Stimulated activated CD8-positive, alpha-beta memory T cell treated with anti-CD3 and anti-CD28 coated beads, Interleukin-2, amount 100 ng/mL, for 48 hours (primary cell): ENCODE measurements around the gene TDP2.
"Not testable (repeated sequence)": the region's sequence is repeated elsewhere in the genome, so short reads cannot be mapped to it uniquely, and the experiment has no call there.

Experiments used
- DNase-seq, 2 donors: peaks; one replicate each; pipeline ENCODE4 v3.0.0-alpha.2; 2020; ENCODE audit warnings: low read depth in 2 of 2

TDP2 gene

GRCh38 chr6:24648276-24648675 is 18.4 kb downstream of the TDP2 start:
- no peak for DNase-seq

- no peak for DNase-seq
Observed at GRCh38 chr6:24646771-24647170, 19.9 kb downstream of the TDP2 start.

DNA sequence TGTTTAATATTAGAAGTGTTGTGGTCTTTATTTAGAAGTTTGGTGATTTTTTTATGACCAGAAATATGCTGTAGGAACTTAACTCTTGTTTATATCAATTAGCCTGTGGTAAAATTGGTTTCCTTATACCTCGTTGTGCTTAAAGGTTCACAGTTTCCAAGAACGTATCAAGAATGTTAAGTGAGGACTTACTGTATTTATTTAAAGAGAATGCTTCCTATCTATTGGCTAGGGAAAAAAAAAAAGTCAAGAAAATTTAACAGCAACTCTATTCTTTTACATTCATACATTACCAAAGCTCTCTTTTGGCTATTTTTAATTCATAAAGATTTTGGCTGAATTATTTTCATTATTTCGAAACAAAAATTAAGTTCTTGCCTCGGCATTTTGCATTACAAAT is 22.3 kb downstream of the TDP2 start:
- DNase-seq, result no peak

- no peak for DNase-seq
Observed at GRCh38 chr6:24643920-24644319, 22.8 kb downstream of the TDP2 start.

GRCh38 chr6:24642061-24642460 is 24.6 kb downstream of the TDP2 start:
- no peak for DNase-seq

DNA sequence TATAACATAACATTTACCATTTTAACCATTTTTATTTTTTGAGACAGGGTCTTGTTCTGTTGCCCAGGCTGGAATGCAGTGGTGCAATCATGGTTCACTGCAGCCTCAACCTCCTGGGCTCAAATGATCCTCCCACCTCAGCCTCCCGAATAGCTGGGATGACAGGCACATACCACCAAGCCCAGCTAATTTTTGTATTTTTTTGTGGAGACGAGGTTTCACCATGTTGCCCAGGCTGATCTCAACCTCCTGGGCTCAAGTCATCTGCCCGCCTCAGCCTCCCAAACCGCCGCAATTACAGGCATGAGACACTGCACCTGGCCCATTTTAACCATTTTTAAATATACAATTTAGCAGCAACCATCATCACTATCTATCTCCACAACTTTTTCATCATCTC is 26.1 kb downstream of the TDP2 start:
- not testable (repeated sequence) for DNase-seq

DNA sequence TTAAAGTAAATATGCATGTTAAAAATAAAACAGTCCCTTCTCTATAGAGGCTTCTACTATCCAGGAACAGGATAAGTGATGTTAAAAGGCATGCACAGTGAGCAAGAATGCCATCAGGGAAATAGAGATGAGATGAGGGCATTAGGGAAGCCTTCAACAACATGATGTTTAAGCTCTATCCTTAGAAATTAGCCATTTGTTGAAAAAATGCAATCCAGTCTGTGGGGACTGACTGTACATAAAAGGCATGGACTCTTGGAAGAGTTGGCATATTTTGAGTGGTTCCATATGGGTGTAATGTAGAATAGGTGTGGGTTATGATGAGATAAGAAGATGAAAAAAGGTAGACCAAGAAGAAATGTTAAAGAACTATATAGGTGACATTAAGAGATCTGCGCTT is 26.5 kb downstream of the TDP2 start:
- no peak for DNase-seq

- no peak for DNase-seq
Observed at GRCh38 chr6:24636681-24637080, 30.0 kb downstream of the TDP2 start.

DNA sequence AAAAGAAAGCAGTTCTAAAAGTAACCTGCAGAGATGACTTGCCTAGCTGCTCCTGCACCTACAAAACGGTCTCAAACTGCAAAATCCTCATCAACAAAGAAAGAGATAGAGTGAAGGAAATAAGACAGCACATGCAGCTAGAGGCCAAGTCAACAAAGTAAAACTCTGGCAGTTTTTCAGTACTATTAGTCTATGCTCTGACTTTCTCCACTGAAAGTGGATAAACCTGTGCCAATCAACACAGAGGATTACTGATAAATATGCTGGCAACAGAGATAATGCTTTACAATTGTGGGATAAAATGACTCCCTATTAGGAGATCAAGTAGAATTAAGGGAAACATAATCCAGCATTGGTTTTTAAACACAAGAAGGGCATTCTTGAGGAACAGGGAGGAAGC is 34.1 kb downstream of the TDP2 start:
- no peak for DNase-seq

DNA sequence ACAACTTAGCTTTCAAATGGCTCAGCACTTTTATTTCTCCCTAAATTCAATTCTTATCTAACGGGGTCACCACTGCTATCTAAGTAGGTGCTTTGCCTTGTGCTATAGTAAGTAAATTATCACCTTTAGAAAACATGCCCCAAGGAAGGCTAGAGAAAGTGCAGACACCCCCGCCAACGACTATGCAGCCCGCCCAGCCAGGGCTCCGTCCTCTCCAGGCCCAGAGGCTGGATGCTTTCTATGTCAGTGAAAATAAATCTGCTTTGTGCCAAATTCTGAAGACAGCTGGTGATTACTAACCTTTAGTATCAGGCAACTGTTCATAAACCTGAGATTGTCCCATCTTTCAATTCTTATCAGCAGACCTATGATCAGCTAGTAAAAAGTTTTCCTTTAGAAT is 35.0 kb downstream of the TDP2 start:
- DNase-seq, result no peak

GRCh38 chr6:24630856-24631505 is 35.7 kb downstream of the TDP2 start:
- no peak for DNase-seq

DNA sequence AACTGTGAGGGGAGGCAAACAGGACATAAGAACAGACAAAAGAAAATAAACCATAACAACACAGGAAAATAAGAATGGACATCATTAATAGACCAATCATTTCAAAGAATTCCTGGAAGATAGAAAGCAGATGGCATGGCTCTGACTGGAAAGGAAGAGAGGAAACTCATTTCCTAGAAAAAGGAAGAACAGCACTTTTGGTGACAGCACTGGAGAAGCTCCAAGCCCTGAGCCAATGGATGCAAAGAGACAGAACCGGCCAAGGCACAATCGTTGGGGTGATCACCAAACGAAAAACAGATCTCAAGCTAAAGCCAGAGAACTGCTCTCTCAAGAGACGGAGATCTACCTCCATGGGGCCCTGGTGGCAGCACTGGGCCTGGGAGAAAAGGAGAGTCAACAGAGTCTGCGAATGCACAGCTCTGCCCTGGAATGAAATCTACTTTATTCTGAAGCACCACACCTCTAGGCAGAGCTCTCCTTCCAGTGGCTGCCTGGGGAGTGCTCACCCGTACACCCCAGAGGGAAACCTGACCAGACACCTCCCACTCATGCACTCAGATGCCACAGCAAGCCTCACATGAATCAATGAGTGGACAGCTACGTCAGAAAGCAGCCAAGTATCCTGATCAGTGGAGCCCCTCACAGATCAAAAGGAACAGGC is 44.9 kb downstream of the TDP2 start:
- no peak for DNase-seq

GRCh38 chr6:24620637-24621036 is 46.1 kb downstream of the TDP2 start:
- DNase-seq, result no peak

DNA sequence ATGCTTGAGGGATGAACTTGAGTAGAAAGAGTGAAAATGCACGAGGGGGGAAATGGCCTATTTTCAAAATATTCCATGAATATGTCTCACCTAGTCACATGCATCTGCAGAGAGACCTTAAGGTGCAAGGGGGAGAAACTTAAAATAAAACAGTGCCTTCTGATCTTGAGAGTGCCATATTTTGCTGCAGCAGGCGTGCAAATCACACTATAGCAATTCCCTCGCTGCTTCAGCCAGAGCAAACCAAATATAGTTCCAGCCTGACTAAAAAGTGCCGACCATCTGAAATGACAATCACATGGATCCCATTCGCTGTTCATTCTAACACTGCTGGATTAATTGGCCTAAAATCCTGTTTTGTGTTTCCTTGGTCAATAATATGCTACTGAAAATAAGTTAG is 47.0 kb downstream of the TDP2 start:
- DNase-seq, result no peak

- no peak for DNase-seq
Observed at GRCh38 chr6:24614648-24615047, 52.1 kb downstream of the TDP2 start.

- no peak for DNase-seq
Observed at GRCh38 chr6:24614043-24614420, 52.7 kb downstream of the TDP2 start.

DNA sequence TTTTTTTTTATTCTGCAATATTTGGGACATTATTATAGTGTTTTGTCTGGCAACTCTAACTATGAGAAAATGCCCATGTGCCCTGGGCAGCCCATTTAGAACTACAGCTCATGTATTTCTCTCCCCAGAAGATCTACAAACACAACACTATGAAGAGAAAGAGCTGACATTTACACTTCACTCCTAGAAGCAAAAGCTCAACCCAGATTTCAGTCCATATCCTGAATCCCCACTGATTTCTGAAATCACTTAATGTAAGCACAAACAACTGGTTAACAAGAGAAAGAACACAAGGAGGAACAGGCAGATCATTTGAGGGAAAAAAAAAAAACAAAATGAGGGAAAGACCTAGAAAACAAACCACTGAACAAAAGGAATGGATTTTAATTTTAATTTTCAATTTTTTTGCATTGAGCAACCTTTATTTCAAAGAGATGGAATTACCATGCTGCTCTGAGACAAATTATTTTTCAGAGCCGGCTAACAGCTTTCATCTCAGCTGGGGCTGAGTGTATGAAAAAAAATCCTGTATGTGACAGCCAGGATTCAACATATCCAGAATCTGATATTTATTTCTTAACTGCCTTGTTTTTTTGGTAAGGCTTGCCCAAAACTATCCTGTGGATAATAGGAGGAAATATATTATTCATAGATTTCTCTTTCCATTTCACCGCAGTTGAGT is 53.2 kb downstream of the TDP2 start:
- no peak for DNase-seq

DNA sequence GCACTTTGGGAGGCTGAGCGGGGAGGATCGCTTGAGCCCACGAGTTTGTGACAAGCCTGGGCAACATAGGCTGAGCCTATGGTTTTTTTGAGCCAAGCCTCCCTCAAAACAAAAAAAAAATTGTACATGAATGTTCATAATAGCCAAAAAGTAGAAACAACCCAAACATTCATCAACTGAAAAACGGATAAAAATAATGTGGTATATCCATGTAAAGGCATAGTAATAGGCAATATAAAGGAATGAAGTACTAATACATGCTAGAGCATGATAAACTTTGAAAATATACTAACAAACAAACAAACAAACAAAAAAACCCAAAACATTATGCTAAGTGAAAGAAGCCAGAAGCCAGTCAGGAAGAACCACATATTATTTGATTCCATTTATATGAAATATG is 56.0 kb downstream of the TDP2 start:
- DNase-seq, result no peak

GRCh38 chr6:24607310-24608105 is 59.2 kb downstream of the TDP2 start:
- DNase-seq, result no peak

GRCh38 chr6:24606200-24606930 is 60.3 kb downstream of the TDP2 start:
- no peak for DNase-seq

- DNase-seq, result no peak
Observed at GRCh38 chr6:24603241-24603640, 63.5 kb downstream of the TDP2 start.

GRCh38 chr6:24600903-24601302 is 65.8 kb downstream of the TDP2 start:
- DNase-seq, result no peak
